CD4-positive, alpha-beta memory T cell (primary cell): ENCODE measurements around the gene ADIRF. TPM values are rescaled to one million over a fixed set of nuclear protein-coding genes. Genes with fewer than 3 reads are reported as not detected.

Source experiments
- CTCF ChIA-PET: fragments of 350-600 bp; sonication (Branson Sonifier 250); formaldehyde crosslinking; loops from one replicate; lab custom pipeline; 2021; ENCODE audit warnings: inconsistent platforms; ENCODE audit not compliant: partially characterized antibody; lab: Charles Lee
- POLR2A ChIA-PET: fragments of 350-600 bp; sonication (Branson Sonifier 250); formaldehyde crosslinking; loops from one replicate; lab custom pipeline; 2021; ENCODE audit not compliant: partially characterized antibody; lab: Charles Lee
- DNase-seq, 5 donors: peaks; one replicate each; pipeline versions ENCODE4 v3.0.0 to v3.0.0-alpha.2; 2020 to 2022; ENCODE audit warnings: mixed read lengths in 1 of 5
- H3K27ac ChIP-seq: one replicate; pipeline ENCODE4 v1.7.0; 2013; ENCODE audit warnings: low read depth, low read length
- H3K27me3 ChIP-seq: 2 replicates; pipeline ENCODE4 v1.7.0; 2013; ENCODE audit warnings: mild to moderate bottlenecking, low read length, moderate library complexity; ENCODE audit not compliant: insufficient read depth
- H3K36me3 ChIP-seq: 2 replicates; pipeline ENCODE4 v1.7.0; 2013; ENCODE audit warnings: mild to moderate bottlenecking, low read length, moderate library complexity; ENCODE audit not compliant: insufficient read depth
- H3K4me1 ChIP-seq: 2 replicates; pipeline ENCODE4 v1.7.0; 2013; ENCODE audit warnings: mild to moderate bottlenecking, low read length, moderate library complexity; ENCODE audit not compliant: insufficient read depth
- H3K4me3 ChIP-seq, 2 donors: one replicate each; pipeline ENCODE4 v1.7.0; 2013; ENCODE audit warnings: low read length in 2 of 2, mild to moderate bottlenecking in 1 of 2
- H3K9me3 ChIP-seq, 2 donors: one replicate each; pipeline ENCODE4 v1.7.0; 2013; ENCODE audit warnings: low read length in 2 of 2, control low read depth in 1 of 2; ENCODE audit not compliant: control insufficient read depth in 1 of 2
- H3K27ac Mint-ChIP-seq, 7 donors: one replicate each; pipeline ENCODE4 v1.8.0; 2020 to 2021; ENCODE audit warnings: mixed read lengths in 7 of 7, mild to moderate bottlenecking in 6 of 7, inconsistent platforms in 3 of 7, moderate library complexity in 3 of 7
- H3K27me3 Mint-ChIP-seq, 2 donors: one replicate each; pipeline ENCODE4 v1.8.0; 2020 to 2021; ENCODE audit warnings: mixed read lengths in 2 of 2
- H3K36me3 Mint-ChIP-seq, 2 donors: one replicate each; pipeline ENCODE4 v1.8.0; 2020 to 2021; ENCODE audit warnings: mixed read lengths in 2 of 2, inconsistent platforms in 1 of 2, mild to moderate bottlenecking in 1 of 2
- H3K4me1 Mint-ChIP-seq, 4 donors: one replicate each; pipeline ENCODE4 v1.8.0; 2020 to 2021; ENCODE audit warnings: mixed read lengths in 4 of 4, mild to moderate bottlenecking in 1 of 4
- H3K4me3 Mint-ChIP-seq, 8 donors: one replicate each; pipeline ENCODE4 v1.8.0; 2020 to 2021; ENCODE audit warnings: mixed read lengths in 8 of 8, mild to moderate bottlenecking in 7 of 8, moderate library complexity in 6 of 8, inconsistent platforms in 3 of 8
- H3K9me3 Mint-ChIP-seq, 8 donors: one replicate each; pipeline ENCODE4 v1.8.0; 2020 to 2021; ENCODE audit warnings: mixed read lengths in 8 of 8, mild to moderate bottlenecking in 5 of 8, inconsistent platforms in 3 of 8, moderate library complexity in 1 of 8
- intact Hi-C: fragments of 100-400 bp; cut with micrococcal nuclease; formaldehyde crosslinking; loops from one replicate; pipeline ENCODE4 v1.15.1; 2023
- polyA plus RNA-seq, 2 donors: library from polyadenylated mRNA; unstranded; fragments of 300-500 nt; fragmentation: Illumina TruSeq; gene quantifications; one replicate each; pipeline ENCODE4 v1.2.3, GENCODE V29; 2021
- total RNA-seq, 2 experiments: library from RNA; stranded (reverse); gene quantifications; one replicate each; pipeline ENCODE4 v1.2.3, GENCODE V29; 2021

The ADIRF gene
- total and polyA plus RNA-seq, 4 experiments from 2014 or later, result 0.34 to 0.87 TPM; not detected in 2

- Histone ChIP-seq H3K4me1 (peaks cover 4% of the 10 kb centered on the region), H3K36me3 (no peaks in the 10 kb centered on the region), H3K27ac (no peak overlapping the region), H3K4me3 (no peak overlapping the region), H3K9me3 (no peaks in the 10 kb centered on the region), H3K27me3 (no peaks in the 10 kb centered on the region)
- ChIA-PET POLR2A (interaction anchor here (0.5 to 2.1 kb wide), 2 partner anchors 14 to 18 kb away, joined by 4 to 6 read pairs; no protein-coding TSS in a partner anchor), CTCF (interaction anchor here (1.0 to 1.4 kb wide), 3 partner anchors 9 to 18 kb away, joined by 3 to 7 read pairs (median 4); no protein-coding TSS in a partner anchor)
- peaks cover 0 to 16% (median 12%) of the 10 kb centered on the region in 8 donors for H3K9me3 Mint-ChIP-seq
- peaks cover 4 to 6% (median 5%) of the 10 kb centered on the region in 4 donors for H3K4me1 Mint-ChIP-seq
- H3K36me3 Mint-ChIP-seq, result peaks cover 0 to 5% of the 10 kb centered on the region in 2 donors
- no peak for DNase-seq
- intact Hi-C loops, result no loop called here
- H3K27ac Mint-ChIP-seq, result no peak overlapping the region
- no peak overlapping the region for H3K4me3 Mint-ChIP-seq
- H3K27me3 Mint-ChIP-seq, result no peaks in the 10 kb centered on the region
These were observed 11.3 kb upstream of the ADIRF start for GRCh38 chr10:86956848-86957448.

- Mint-ChIP-seq H3K4me3 (no peak within 1 kb of the TSS), H3K27ac (peak within 1 kb of the TSS in 1 of 7 donors; percentile 29), H3K27me3 (no peaks in the 10 kb centered on the region), H3K36me3 (no peaks in the 10 kb centered on the region), H3K4me1 (peaks cover 4 to 5% (median 4%) of the 10 kb centered on the region in 4 donors), H3K9me3 (peaks cover 0 to 9% (median 7%) of the 10 kb centered on the region in 8 donors)
- no peaks in the 10 kb centered on the region for H3K27me3 ChIP-seq
- no peaks in the 10 kb centered on the region for H3K9me3 ChIP-seq
- CTCF ChIA-PET, result interaction anchor here (1.1 to 1.4 kb wide), 2 partner anchors 8 to 12 kb away, joined by 3 to 7 read pairs; no protein-coding TSS in a partner anchor
- H3K4me1 ChIP-seq, result peaks cover 4% of the 10 kb centered on the region
- intact Hi-C loops, result no loop called here
- no peak for DNase-seq
- POLR2A ChIA-PET, result no interaction called here
- no peaks in the 10 kb centered on the region for H3K36me3 ChIP-seq
- no peak within 1 kb of the TSS for H3K27ac ChIP-seq
- no peak within 1 kb of the TSS for H3K4me3 ChIP-seq
These were observed 10.7 kb upstream of the ADIRF start, which contains the start of gene MMRN2 for GRCh38 chr10:86957471-86958115. TSS of gene MMRN2 (minus strand) at chr10:86957615. CDS start at chr10:86957541, 74 bp downstream.

DNA sequence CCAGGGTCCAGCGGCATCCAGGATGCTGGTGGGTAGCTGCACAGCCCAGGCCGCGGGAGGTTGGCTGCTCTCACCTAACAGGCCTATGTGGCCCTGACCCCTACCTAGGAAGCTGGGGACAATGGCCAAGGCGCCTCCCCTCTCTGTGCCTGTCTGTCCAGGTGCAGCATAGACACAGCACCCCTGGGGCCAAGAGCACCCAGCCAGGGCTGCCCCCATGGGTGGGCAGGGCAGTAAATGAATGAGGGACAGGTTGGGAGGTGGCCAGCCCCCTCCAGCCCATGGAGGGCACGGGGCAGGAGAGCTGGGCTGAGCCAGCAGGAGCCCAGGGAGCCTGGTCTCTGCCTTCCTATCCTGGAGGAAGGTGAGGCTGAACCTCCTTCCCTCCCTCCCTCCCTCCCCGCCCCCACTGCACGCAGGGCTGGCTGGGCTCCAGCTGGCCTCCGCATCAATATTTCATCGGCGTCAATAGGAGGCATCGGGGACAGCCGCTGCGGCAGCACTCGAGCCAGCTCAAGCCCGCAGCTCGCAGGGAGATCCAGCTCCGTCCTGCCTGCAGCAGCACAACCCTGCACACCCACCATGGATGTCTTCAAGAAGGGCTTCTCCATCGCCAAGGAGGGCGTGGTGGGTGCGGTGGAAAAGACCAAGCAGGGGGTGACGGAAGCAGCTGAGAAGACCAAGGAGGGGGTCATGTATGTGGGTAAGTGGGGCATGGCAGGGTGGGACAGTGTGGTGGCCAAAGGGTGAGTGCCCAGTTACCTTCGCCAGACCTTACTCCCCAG, 10.0 kb upstream of the ADIRF start, which contains the start of gene SNCG:
TSS of gene SNCG (plus strand) at position 484 of the 785 bp plus-strand sequence. CDS start at position 583, 99 bp downstream.
- Mint-ChIP-seq H3K27ac (no peak within 1 kb of the TSS), H3K4me3 (no peak within 1 kb of the TSS)

DNA sequence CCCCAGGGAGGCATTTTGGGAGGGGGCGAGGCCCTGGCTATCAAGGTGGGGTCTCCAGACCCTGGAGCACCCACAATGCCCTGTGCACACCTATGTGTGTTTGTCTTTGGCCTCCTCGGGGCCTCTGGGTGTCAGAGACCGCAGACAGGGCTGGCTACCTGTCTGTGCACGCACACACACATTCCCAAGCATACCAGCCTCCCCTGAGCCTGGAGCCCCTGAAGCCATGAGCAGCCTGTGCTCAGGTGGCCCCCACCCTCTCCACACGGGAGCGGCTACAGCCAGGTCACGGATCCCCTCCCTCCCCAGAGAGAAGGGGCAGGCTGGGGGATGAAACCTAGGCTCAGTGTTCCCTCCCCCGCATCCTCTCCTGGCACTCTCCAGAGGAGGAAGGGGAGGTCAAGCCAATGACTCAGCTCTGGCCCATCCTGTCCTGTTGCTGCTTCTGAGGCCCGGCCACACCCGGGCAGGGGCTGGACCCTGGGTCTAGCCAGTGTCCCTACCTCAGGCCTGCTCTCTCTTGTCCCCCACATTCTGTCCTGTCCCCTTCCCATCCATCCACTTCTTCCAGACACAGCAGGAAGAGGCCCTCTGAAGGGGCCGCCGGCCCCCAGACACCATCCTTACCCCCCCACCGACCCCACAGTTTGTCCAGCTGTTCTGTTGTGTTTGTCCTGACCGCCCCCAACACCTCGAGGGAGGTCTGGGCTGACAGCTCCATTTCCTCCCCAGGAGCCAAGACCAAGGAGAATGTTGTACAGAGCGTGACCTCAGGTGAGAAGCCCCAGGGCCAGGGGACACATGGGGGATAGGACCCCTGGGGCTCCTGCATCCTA, 9.2 kb upstream of the ADIRF start:
- Histone ChIP-seq H3K36me3 (no peaks in the 10 kb centered on the region), H3K9me3 (no peaks in the 10 kb centered on the region), H3K4me3 (no peak overlapping the region), H3K4me1 (peaks cover 4% of the 10 kb centered on the region), H3K27ac (no peak overlapping the region), H3K27me3 (no peaks in the 10 kb centered on the region)
- Mint-ChIP-seq H3K27ac (no peak overlapping the region), H3K9me3 (no peaks in the 10 kb centered on the region), H3K27me3 (no peaks in the 10 kb centered on the region), H3K4me3 (no peak overlapping the region), H3K36me3 (no peaks in the 10 kb centered on the region), H3K4me1 (peaks cover 4 to 5% (median 4%) of the 10 kb centered on the region in 4 donors)
- ChIA-PET POLR2A (interaction anchor here (1.1 kb wide), 1 partner anchor 9 kb away, joined by 3 read pairs; no protein-coding TSS in a partner anchor), CTCF (interaction anchor here (2.6 kb wide), 1 partner anchor 20 kb away, joined by 32 read pairs; no protein-coding TSS in a partner anchor)
- DNase-seq, result no peak
- intact Hi-C loops, result no loop called here

More for the DNA sequence above, 10.0 kb upstream of the ADIRF start, which contains the start of gene SNCG:
- intact Hi-C loops, result no loop called here
- ChIA-PET POLR2A (interaction anchor here (1.1 kb wide), 1 partner anchor 8 kb away, joined by 3 read pairs; no protein-coding TSS in a partner anchor), CTCF (no interaction called here)
- DNase-seq, result no peak
- Histone ChIP-seq H3K9me3 (no peaks in the 10 kb centered on the region), H3K27ac (no peak within 1 kb of the TSS), H3K4me1 (peaks cover 4% of the 10 kb centered on the region), H3K36me3 (no peaks in the 10 kb centered on the region), H3K27me3 (no peaks in the 10 kb centered on the region), H3K4me3 (no peak within 1 kb of the TSS)
- Mint-ChIP-seq H3K27me3 (no peaks in the 10 kb centered on the region), H3K4me1 (peaks cover 4 to 5% (median 4%) of the 10 kb centered on the region in 4 donors), H3K9me3 (peaks cover 0 to 4% (median 2%) of the 10 kb centered on the region in 8 donors), H3K36me3 (no peaks in the 10 kb centered on the region)

DNA sequence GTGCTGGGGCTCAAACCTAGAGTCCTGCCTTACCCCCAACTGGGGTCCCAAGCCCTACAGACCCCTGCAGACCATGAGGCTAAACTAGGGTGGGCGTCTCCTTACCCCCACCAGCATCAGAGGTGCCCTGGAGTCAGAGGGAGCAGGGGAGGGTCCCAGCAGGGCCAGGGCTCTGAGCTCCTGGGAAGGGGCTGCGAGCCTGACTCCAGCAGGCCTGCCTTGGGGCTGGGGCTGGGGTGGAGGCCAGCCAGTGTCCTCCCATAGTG, 8.6 kb upstream of the ADIRF start:
- no peaks in the 10 kb centered on the region for H3K36me3 Mint-ChIP-seq
- H3K27me3 ChIP-seq, result no peaks in the 10 kb centered on the region
- no peak overlapping the region for H3K4me3 Mint-ChIP-seq
- intact Hi-C loops, result loop anchor here (1.0 kb wide), 1 partner anchor 20 kb away; no protein-coding TSS in a partner anchor
- H3K9me3 ChIP-seq, result no peaks in the 10 kb centered on the region
- H3K4me1 Mint-ChIP-seq, result peaks cover 4 to 5% (median 4%) of the 10 kb centered on the region in 4 donors
- DNase-seq, result no peak
- peaks cover 4% of the 10 kb centered on the region for H3K4me1 ChIP-seq
- H3K9me3 Mint-ChIP-seq, result no peaks in the 10 kb centered on the region
- H3K27ac Mint-ChIP-seq, result no peak overlapping the region
- H3K4me3 ChIP-seq, result no peak overlapping the region
- ChIA-PET POLR2A (interaction anchor here (0.8 to 1.1 kb wide), 2 partner anchors 9 to 11 kb away, joined by 3 read pairs; no protein-coding TSS in a partner anchor), CTCF (interaction anchor here (1.4 to 2.6 kb wide), 2 partner anchors 10 to 20 kb away, joined by 4 to 32 read pairs; no protein-coding TSS in a partner anchor)
- H3K36me3 ChIP-seq, result no peaks in the 10 kb centered on the region
- H3K27ac ChIP-seq, result no peak overlapping the region
- no peaks in the 10 kb centered on the region for H3K27me3 Mint-ChIP-seq
